NT2/D1 (cell line): ENCODE results near the gene SCARB1.

Experiments used
- YY1 ChIP-seq: IDR thresholded peaks from 2 replicates; pipeline ENCODE4 v1.6.1; 2011; ENCODE audit not compliant: insufficient read length, insufficient read depth
- ZNF274 ChIP-seq: IDR thresholded peaks from 2 replicates; pipeline ENCODE4 v1.6.1; 2011; ENCODE audit warnings: mild to moderate bottlenecking, low read depth, low read length

GRCh38 chr12:124833693-124834122, 30.0 kb downstream of the SCARB1 start:
- no peak for TF ChIP-seq ZNF274
- no peak for TF ChIP-seq YY1
